Liver (tissue), 3 donors: ENCODE results near the gene OXGR1.

Experiments used
- ATF3 ChIP-seq: IDR thresholded peaks from 2 replicates; pipeline ENCODE4 v1.6.1; 2016; ENCODE audit warnings: antibody characterized with exemption
- CTCF ChIP-seq: fragments of 150-350 bp; IDR thresholded peaks from 2 replicates; pipeline ENCODE4 v1.5.1; 2017; ENCODE audit warnings: improper control_type of control experiment, low read depth, low read length; ENCODE audit not compliant: missing input control
- FOXA1 ChIP-seq: IDR thresholded peaks from 2 replicates; pipeline ENCODE4 v1.6.1; 2016; ENCODE audit warnings: antibody characterized with exemption
- MAX ChIP-seq: IDR thresholded peaks from 2 replicates; pipeline ENCODE4 v1.6.1; 2016; ENCODE audit warnings: antibody characterized with exemption
- RAD21 ChIP-seq, 2 donors: IDR thresholded peaks; 2 replicates each; pipeline ENCODE4 v1.6.1; 2016; ENCODE audit warnings: antibody characterized with exemption in 2 of 2, mild to moderate bottlenecking in 2 of 2
- REST ChIP-seq: IDR thresholded peaks from 2 replicates; pipeline ENCODE4 v1.6.1; 2016; ENCODE audit warnings: antibody characterized with exemption, mild to moderate bottlenecking
- RXRA ChIP-seq, 2 donors: IDR thresholded peaks; 2 replicates each; pipeline ENCODE4 v1.6.1; 2017 to 2018; ENCODE audit warnings: antibody characterized with exemption in 2 of 2, mild to moderate bottlenecking in 1 of 2
- YY1 ChIP-seq: IDR thresholded peaks from 2 replicates; pipeline ENCODE4 v1.6.1; 2016; ENCODE audit warnings: antibody characterized with exemption, mild to moderate bottlenecking
- ZBTB33 ChIP-seq: IDR thresholded peaks from 2 replicates; pipeline ENCODE4 v1.6.1; 2016; ENCODE audit warnings: antibody characterized with exemption
- donor health status: healthy.
- donor health status: healthy.

- TF ChIP-seq CTCF (no peak), RAD21 (IDR thresholded peaks at IDR 0.05) (no peak), YY1 (no peak), REST (no peak), ZBTB33 (no peak), ATF3 (no peak), MAX (no peak), FOXA1 (no peak), RXRA (IDR thresholded peaks at IDR 0.05) (no peak)
Measured at GRCh38 chr13:96992633-96993032, 1.6 kb downstream of the OXGR1 start.
